Gastroesophageal sphincter (tissue), 3 donors: ENCODE results near the gene PITPNM1.

Experiments used
- CTCF ChIP-seq, 4 experiments: fragments of 200-600 bp in 2 of 4; fragments of 450-650 bp in 2 of 4; sonication (generic) in 1 of 4; IDR thresholded peaks; one replicate each; pipeline ENCODE4 v1.5.1; 2017 to 2019; ENCODE audit warnings: antibody characterized with exemption in 4 of 4, mild to moderate bottlenecking in 2 of 4, moderate library complexity in 2 of 4
- POLR2A ChIP-seq, 2 donors: fragments of 450-650 bp; IDR thresholded peaks; one replicate each; pipeline ENCODE4 v1.6.1; 2017; ENCODE audit warnings: antibody characterized with exemption in 2 of 2, mild to moderate bottlenecking in 2 of 2, moderate library complexity in 1 of 2
- POLR2AphosphoS5 ChIP-seq: sonication (generic); formaldehyde crosslinking; IDR thresholded peaks from one replicate; pipeline ENCODE4 v1.6.1; 2017; ENCODE audit warnings: antibody characterized with exemption

- TF ChIP-seq POLR2A (IDR thresholded peaks at IDR 0.05) (peak; percentile 81 to 94), CTCF (IDR thresholded peaks at IDR 0.05) (peak in 3 of 4 experiments; percentile 49 to 71 (median 60)), POLR2AphosphoS5 (peak; percentile 89)
Measured at GRCh38 chr11:67468759-67469507, 36.2 kb downstream of the PITPNM1 start, which contains the start of gene TMEM134.
